ENCODE data around the gene PDE4D.

PDE4D gene

DNA sequence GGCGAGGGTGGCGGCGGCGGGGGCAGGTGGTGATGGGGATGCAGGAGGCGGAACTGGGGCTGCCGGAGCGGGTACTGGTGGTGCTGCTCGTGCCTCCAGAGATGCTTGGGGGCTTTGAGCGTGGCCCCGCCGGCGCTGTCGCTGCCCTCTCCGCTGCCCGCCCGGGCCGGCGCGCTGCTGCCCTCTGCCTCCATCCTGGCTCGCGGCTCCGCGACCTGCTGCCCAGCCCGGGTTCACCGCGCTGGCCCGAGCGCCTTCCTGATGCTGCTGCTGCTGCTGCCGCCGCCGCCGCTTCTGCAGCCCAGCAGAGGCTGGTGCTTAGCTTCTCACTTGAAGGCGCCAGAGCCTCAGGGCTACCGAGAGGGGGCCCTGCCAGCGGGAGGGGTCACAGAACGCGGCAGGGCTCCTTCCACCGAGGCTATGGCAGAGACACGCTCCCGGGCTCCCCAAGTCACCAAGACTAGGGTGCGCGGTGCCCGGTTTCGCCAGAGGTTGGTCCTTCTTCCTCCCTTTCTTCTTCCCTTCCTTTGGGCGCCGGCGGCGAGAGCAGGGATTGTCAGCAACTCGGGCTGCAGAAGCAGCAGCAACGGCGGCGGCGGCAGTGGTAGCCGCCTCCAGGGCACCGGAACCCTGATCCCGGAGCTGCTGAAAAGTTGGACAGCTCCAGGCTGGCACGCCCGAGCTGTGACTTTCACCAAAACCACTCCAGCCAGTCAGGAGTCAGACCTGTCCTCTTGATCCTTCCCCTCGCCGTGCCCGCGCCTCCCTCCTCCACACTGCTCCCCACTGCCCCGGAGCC, at the start of gene PDE4D:
Gene PDE4D (minus strand): TSS at position 298 of the 799 bp plus-strand sequence.
- DNase-seq (ENCODE audit: low spot score): no peak

DNA sequence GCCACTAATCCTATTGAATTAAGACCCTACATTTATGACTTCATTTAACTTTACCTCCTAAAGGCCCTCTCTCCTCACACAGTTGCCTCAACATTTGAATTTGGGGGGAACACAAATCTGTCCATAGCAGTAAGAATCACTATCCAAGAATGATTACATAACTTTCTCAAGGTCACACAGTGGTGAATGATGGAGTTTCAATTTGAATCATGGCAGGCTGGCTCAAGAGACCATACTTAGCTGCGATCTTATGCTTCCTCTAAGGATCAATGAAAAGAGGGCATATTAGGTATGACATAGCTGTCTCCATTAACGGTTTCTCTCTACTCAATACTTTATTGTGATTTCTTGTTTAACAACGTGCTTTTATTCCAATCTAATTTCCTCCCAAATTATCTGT, 44.1 kb upstream of the PDE4D start:
- no peak for DNase-seq (ENCODE audit: low spot score)

DNA sequence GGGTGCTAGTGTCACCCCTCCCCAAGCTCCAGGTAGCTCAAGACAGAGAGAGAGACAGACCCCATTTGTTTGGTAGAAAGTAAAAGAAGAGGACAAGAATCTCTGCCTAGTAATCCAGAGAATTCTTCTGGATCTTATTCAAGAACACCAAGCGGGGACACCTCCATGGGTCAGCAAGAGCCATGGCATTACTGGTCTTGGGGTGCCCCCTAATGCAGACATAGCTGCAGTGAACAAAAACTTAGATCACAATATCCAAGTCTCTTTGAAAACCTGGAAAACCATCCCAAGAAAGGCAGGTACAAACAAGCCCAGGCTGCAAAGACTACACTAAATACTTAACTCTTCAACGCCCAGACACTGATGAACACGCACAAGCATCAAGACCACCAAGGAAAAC, 29.9 kb upstream of the PDE4D start:
- no peak for DNase-seq (ENCODE audit: low spot score)

DNA sequence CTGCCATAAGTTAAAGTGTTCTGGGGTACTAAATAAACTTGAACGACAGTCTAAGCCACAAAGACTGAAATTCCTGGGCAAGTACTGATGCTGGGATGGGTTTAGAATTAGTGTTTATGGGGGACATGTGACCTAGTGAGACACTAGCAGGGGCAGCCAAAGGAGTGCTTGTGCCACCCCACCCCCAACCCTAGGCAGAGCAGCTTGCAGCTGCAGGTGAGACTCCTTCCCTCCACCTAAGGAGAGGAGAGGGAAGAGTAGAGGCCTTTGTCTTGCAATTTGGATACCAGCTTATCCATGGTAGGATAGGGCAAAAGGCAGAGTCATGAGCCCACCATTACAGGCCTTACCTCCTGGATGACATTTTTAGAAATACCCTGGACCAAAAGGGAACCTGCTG, 28.7 kb upstream of the PDE4D start:
- no peak for DNase-seq (ENCODE audit: low spot score)

DNA sequence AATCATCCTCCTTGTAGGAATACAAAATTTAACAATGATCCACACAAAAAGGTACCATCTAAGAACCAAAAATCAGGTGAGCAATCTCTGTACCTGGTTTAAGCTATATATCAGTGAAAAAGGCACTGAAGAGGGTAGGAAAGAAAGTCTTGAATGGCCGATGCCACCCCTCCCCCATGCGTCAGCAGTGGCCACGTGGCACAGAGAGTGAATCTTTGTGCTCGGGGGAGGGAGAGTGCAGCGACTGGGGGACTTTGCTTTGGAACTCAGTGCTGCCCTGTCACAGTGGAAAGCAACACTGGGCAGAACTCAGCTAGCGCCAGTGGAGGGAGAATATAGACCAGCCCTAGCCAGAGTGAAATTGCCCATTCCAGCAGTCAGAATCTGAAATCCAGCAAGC, 28.3 kb upstream of the PDE4D start:
- no peak for DNase-seq (ENCODE audit: low spot score)

DNA sequence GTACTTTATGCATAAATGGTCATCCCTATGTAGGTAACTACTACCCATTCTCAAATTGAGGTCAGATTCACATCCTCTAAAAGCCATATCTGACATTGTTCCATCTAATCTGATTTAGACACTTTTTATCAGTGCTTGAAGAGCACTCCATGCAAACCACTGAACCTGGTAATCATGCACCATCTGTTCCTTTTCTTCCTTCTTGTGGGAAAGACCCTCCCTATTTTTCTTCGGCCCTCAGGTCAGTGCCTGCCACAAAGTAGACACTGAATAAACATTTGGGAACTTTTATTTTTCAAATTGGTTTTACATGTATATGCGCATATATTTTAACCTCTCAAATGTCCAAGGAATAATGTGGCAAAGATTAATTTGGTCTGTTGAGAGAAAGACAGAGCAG, 26.0 kb upstream of the PDE4D start:
- no peak for DNase-seq (ENCODE audit: low spot score)

DNA sequence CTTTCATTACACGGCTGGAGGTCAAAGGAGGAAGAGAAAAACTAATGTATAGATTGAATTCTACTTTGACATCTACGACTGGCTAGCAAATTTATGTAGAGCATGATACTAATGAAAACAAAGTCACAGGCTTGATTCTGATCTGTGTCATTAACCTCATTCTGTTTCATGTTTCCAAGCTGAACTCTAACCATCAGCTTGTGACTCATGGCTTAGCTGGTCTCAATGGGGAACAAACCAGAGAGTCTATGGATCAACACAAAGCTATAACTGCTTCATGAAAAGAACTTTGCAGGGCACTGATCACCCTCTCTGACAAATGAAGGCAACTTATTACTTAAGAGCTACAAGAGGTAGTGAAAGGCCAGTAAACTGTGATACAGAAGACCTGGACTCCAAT, 23.6 kb upstream of the PDE4D start:
- DNase-seq (ENCODE audit: low spot score): no peak

DNA sequence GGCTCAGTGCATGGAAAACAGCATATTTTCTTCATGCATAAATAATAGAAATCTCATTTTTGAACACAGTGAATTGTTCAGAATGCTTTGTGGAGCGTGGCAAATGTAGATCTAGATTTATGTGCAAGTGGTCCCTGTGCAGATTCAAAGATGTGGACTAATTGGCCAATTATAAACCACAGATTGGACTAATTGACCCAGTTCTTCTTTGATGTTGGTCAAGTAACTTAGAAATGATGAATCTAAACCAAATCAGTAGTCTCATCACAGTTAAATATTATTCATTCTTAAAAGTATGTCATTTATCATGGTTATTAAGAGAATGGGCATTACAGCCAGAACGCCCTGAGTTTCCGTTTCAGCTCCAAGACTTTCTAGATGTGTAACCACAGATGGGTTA, 11.7 kb upstream of the PDE4D start:
- no peak for DNase-seq (ENCODE audit: low spot score)

DNA sequence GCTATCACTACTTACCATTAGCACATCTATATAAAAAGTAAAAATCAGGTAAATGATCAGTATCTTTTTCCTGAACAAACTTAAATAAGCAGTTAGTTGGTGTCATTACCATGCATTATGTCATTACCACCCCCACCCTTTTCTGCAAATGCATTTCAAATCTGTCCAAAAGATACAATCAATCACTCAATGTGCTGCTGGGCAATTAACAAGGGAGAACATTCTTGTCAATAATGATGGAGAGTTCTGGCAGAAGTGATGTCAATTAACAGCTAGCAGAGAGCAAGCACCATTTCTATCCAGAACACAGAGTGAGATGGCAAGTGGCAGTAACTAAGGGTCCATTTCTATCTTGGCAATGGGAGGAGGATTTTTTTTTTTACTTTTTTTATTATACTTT, 3.5 kb upstream of the PDE4D start:
- DNase-seq (ENCODE audit: low spot score): no peak

DNA sequence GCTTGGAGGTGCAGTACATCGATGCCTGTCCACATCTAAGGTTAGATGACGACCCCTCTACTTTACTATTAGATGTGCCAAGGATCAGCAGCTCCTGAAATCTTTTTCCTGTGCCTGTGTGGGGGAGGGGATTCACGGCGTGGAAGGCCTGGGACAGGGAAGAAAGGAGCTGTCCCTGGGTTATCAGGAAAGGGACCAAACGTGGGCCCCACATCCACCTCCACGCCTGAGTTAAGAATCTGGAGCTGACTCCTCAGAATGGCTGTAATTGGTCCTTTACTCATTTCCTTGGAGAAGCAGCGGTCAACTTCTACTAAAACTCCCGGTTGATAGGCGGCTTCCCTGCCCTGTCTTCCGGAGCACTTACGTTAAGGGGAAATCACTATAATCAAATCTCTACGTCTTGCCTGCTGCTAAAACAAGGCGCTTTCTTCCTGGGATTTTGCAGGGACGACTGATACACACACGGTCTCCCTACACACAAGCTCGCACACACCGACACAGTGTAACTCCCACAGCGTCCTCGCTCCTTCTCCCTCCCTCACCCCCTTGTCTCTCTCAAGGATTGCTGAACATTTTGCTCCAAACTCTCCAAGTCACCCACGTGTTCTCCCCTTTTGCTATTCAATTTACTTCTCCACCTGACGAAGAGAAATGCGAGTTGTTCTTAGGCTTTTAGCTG, 1.4 kb downstream of the PDE4D start:
- DNase-seq (ENCODE audit: low spot score): no peak

DNA sequence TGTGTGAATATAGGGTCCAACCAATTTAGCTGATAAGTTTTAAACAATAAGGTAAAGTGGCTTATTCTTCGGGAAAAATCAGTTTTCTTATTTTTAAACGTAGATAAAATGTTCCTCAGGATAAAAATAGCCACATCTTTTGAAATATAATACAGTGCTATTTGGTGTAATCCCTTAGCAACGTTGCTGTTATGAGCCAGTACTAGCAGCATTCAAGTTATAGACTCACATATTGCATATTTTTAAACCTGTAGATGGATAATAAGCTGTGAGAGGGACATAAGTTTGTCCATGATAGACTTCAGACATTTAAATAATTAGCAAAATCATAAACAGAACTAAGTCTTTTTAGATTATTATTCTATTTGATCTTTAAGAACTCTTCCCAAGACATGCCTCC, 6.3 kb downstream of the PDE4D start:
- no peak for DNase-seq (ENCODE audit: low spot score)

DNA sequence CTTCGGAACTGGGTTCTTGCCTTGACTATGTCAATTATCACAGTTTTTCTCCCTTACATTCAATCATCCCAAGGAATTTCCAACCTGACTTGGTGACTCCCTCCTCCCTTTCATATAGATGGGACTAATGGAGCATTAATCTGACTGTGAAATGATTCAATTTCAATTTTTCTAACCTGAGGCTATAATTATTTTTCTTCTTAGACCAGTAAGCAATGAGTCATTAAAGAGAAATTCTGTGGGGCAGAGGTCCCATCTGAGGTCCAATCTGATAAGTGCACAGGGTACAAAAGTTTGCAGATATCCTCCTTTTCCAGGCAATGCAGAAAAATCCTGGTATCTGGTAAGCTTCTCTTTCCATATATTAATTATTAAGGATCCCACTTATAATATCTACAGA, 18.9 kb downstream of the PDE4D start:
- no peak for DNase-seq (ENCODE audit: low spot score)

DNA sequence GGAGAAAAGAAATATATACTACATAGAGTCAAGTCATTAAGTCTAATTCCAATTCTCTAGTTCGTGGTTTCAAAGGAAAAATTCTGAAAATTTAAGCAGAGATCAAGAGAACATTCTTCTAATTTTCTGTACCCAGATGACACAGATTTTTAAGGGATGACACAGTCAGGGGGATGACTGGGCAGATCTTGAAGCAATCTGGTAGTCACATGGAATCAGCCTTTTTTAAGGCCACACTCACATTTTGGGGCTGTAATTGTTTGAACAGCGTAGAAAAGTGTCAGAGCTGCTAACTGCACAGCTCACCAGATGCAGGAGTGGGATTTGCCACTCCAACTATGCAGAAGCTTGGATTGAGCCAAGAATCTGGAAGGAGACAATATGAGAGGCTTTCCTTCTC, 20.4 kb downstream of the PDE4D start:
- DNase-seq (ENCODE audit: low spot score): no peak

DNA sequence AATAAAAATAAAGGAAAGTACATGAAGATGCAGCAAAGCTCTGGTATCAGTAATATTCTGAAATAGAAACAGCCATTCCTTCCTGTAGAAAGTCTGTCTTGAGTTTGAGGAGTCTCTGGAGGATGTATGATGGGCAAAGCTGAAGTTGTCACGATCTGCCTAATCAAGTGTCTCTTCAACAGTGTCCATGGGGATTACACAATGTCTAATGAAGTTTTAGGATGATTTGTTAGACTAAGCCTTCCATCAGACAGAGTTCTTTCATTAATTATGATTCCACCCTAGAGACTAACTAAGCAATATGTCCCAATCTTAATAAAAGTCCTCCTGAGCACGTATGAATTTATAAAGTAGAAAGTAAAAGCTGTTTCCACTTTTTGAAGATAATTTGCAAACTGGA, 26.9 kb downstream of the PDE4D start:
- no peak for DNase-seq (ENCODE audit: low spot score)

DNA sequence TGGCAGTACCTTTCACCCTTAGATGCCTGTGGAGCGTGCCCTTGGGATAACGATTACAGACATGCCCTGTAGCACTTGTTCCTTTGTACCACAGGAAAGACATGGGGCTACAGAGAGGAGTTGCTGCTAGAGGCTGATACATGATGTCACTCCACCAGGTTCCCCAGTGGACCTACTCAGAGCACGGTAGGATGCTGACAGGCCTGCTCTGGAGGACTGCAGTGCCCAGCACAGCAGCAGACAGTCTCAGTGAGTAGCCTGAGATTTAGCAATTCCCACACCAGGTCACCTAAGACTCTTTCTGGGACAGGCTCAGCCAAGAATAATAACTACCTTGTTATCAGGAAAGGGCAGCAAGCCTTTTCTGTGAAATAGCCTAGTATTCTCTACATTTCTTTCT, 28.8 kb downstream of the PDE4D start:
- DNase-seq (ENCODE audit: low spot score): no peak

DNA sequence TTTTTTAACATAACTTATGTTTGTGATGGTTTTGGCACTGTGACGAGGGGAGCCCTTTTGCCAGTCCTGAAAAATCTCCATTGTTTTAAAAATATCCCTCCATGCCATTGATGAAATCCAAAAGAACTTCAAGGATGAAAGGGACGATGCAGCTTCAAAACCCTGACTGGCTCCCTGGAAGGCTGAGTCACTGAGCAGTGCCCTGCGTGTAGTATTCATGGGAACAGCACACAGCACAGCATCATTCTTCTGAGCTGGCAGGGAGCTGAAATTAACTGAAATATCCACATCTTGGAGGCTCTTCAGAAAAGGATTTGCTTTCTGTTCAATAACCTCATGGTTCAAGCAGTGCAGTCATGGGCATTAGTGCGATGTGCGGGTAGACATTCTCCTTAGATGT, 29.7 kb downstream of the PDE4D start:
- DNase-seq (ENCODE audit: low spot score): no peak

DNA sequence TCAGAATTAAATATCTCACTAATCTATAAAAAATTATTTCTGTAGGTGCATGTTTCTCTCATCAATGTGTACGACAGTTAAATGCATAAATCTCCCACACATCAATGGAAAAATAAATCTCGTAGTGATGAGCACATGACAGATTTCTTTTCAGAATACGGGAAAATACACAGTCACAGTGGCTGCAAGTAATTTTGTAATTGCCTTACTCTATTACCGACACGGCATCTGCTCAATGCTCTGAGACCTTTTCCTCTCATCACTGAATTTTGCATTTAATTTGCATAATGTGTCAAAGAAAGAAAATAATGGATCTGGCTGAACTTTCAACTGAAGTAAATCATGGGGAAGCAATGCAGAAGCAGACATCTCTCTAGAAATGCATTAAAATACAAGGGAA, 37.2 kb downstream of the PDE4D start:
- no peak for DNase-seq (ENCODE audit: low spot score)

DNA sequence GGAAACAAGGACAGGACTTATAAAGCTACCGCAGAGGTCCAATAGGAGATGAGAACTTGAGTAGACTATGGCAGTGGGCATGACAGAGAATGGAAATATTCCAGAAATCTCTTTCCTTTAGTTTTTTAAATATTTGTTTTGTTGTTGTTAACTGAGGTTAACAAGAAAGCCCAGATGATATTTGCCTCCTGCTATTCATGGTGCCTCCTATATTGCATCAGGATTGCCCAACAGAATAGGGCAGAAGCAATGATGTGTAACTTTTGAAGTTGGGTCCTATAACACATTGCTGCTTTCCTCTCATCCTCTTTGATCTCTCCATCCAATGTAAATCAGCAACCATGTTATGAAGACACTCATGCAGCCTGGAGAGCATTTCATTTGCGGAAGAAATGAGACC, 42.8 kb downstream of the PDE4D start:
- DNase-seq (ENCODE audit: low spot score): no peak

DNA sequence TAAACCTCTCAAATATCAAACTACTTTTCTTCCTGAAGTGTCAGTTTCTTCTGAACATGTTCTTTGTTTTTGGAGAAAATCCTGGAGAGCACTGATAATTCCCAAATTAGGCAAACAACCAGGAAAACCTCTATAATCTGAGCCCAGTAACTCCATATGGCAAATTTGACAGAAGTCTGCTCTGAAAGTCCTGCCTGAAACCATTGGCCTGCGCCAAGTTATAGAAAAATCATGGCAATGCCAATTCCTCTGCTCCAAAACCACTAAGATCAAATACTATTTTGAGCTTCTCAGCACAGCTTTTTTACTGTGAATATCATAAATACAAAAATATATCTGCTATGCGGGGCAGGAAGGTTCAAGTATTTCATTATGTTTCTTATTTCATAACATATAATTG, 45.9 kb downstream of the PDE4D start:
- no peak for DNase-seq (ENCODE audit: low spot score)

DNA sequence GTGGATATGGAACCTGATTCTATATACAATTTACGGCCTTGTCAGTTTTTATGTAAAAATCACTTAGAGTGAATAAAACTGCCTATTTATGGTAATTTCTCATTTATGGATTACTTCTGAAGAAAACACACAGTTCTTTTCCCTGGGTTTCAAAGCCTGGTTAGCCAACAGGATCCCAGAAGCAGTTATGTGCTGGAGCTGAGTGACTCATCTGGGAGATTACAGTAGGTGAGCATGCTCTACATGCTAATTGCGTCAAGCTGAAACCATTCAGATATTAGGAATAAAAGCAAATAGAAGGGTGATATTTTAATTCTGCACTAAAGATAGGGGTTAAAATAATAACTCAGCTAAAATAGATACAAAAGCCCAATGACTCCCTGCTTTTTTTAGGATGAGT, 47.8 kb downstream of the PDE4D start:
- no peak for DNase-seq (ENCODE audit: low spot score)

DNA sequence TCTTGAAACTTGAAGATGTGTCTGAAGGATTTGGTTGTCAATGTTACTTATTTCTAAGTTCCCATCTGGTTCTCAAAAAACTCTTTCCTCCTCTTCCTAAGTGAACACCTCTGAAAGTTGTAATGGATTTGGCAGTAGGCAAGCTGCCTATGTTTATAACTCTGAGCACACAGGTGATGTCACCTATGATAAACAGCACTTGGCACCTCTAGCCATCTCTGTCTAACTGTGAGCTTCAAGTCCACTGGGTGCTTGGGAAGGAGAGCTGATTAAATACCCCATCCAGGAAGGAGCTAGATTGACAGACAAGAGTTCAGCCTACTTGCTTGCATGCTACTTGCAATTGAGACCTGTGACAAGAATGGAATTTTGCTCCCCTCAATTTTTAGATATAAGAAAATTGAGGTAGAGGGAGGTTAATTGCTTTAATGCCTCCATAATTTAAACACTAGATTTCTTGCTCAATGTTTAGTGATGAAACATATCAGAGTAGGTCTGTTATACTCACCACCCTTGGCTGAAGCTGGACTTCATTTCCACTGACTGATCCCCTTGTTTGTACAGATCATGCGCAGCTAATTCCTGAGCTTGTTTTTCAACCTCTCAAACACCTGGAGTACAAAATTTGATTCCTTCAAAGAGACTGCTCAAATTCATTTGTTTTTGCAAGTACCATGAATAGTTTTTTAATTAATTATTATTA, 49.9 kb downstream of the PDE4D start:
- DNase-seq (ENCODE audit: low spot score): no peak

DNA sequence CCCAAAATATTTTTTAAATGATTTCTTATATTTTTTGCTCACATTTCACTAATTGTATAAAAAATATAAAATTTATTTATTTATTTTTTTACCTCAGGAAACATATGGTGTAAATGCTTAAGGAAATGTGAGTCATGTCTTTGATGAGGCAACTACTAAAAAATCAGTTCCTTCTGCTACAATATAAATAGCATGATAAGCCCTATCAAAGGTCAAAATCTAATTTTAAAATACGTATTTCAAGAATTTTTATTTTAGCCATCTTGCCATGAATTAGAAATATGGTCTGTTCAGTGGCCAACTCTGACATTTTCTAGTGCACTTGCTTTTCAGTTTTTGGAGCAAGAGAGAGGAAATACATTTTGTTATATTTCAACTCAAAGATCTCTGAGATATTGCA, 50.5 kb downstream of the PDE4D start:
- no peak for DNase-seq (ENCODE audit: low spot score)

DNA sequence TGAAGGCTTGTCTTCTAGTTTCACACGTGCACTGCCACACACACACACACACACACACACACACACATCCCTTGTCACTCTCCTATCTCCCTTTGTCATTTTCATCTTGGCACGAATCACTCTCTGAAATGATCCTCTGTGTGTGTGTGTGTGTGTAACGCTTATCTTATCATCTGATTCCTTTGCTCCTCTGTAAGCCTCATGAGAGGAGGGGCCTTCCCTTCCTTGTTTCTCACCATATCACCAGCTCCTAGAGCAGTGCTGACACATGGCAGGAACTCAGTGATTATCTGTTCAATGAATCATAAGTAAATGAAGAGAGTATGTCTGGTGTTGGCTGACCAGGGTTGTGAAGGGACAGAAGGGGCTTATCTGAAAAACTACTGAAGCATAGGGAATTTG, 53.3 kb downstream of the PDE4D start:
- no peak for DNase-seq (ENCODE audit: low spot score)

Data from CD4-positive, alpha-beta T cell treated with Interleukin-2 at 100 ng/mL for 4 hours (primary cell).